ENCODE data around the gene VEGFB.

VEGFB gene

GRCh38 chr11:64283092-64283491, 48.7 kb downstream of the VEGFB start:
- DNase-seq (ENCODE audit: low read depth in 2 of 2): no peak

- DNase-seq (ENCODE audit: low read depth in 2 of 2): peak; percentile 82 to 87
Observed at GRCh38 chr11:64284048-64284961, 49.9 kb downstream of the VEGFB start, which contains the start of gene BAD. Gene BAD (minus strand): TSS chr11:64284665. CDS start chr11:64284368, 297 bp downstream.

- DNase-seq (ENCODE audit: low read depth in 2 of 2): peak; percentile 85 to 88
Observed at GRCh38 chr11:64284962-64285884, 50.8 kb downstream of the VEGFB start, which contains the start of gene GPR137. Gene GPR137 (plus strand): TSS chr11:64285848. CDS start chr11:64286525, 677 bp downstream.

GRCh38 chr11:64285885-64286800, 51.8 kb downstream of the VEGFB start:
- DNase-seq (ENCODE audit: low read depth in 2 of 2): no peak

GRCh38 chr11:64286801-64287159, 52.4 kb downstream of the VEGFB start:
- no peak for DNase-seq (ENCODE audit: low read depth in 2 of 2)

- DNase-seq (ENCODE audit: low read depth in 2 of 2): no peak
Observed at GRCh38 chr11:64287676-64288352, 53.4 kb downstream of the VEGFB start.

GRCh38 chr11:64288353-64288750, 54.0 kb downstream of the VEGFB start:
- DNase-seq (ENCODE audit: low read depth in 2 of 2): no peak

All from stimulated activated CD8-positive, alpha-beta memory T cell treated with anti-CD3 and anti-CD28 coated beads, Interleukin-2, amount 100 ng/mL, for 1 hour (primary cell).